ENCODE measurements around the gene LHFPL3.
A peak's percentile ranks its signal among the peaks of the same experiment; 100 is the strongest.

The LHFPL3 gene

DNA sequence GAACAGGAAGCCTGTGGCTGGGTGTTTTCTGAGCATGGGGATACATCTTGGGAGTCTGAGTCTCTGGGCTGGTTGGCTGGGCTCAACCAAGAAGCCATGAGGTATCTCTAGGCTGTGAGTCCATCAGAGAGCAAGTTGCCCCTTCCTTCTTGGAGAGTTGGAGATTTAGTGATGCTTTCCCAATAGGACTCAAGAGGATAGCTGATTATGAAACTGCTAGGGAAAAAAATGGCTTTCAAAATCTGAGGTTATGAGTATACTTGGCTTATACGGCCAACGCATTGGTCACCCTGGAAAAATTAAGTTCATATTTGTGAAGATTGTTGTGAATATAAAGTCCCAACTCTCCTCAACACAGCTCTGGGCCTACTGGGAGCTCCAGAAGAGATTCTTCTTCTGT, 522.9 kb downstream of the LHFPL3 start:
- Histone ChIP-seq H3K27ac (ENCODE audit: low read depth, low read length) (no peak overlapping the region), H3K4me3 (ENCODE audit: low read length) (no peak overlapping the region), H3K36me3 (ENCODE audit: control insufficient read depth, insufficient read depth, low read length) (no peaks in the 10 kb centered on the region), H3K27me3 (ENCODE audit: control insufficient read depth, insufficient read depth, low read length) (no peaks in the 10 kb centered on the region), H3K4me1 (ENCODE audit: control insufficient read depth, insufficient read depth, low read length) (no peaks in the 10 kb centered on the region), H3K9ac (ENCODE audit: low read length) (no peak overlapping the region)

- H3K27ac ChIP-seq (ENCODE audit: low read depth, low read length) = no peak overlapping the region
- no peaks in the 10 kb centered on the region for H3K36me3 ChIP-seq (ENCODE audit: control insufficient read depth, insufficient read depth, low read length)
- no peak overlapping the region for H3K4me3 ChIP-seq (ENCODE audit: low read length)
- no peaks in the 10 kb centered on the region for H3K4me1 ChIP-seq (ENCODE audit: control insufficient read depth, insufficient read depth, low read length)
- no peaks in the 10 kb centered on the region for H3K27me3 ChIP-seq (ENCODE audit: control insufficient read depth, insufficient read depth, low read length)
- H3K9ac ChIP-seq (ENCODE audit: low read length) = no peak overlapping the region
Observed at GRCh38 chr7:104852386-104852785, 524.0 kb downstream of the LHFPL3 start.

DNA sequence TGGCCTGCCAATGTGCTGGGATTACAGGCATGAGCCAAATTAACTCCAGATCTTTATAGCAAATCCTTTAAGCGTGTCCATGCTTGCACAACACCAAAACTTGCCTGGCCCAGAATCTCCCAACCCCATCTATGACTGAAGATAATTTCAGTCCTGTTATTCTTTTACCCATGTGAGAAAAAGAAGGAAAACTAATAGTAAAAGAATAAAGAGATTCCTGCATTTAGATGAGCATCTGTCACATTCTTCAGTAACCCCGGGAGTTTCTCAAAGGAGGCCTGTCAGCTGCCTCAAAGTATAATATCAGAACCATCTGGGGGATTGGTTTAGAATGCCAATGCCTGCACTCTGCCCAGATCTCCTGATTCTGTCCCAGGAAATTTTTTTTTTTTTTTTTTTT, 527.5 kb downstream of the LHFPL3 start:
- H3K4me1 ChIP-seq (ENCODE audit: control insufficient read depth, insufficient read depth, low read length) = no peaks in the 10 kb centered on the region
- H3K4me3 ChIP-seq (ENCODE audit: low read length) = no peak overlapping the region
- H3K27me3 ChIP-seq (ENCODE audit: control insufficient read depth, insufficient read depth, low read length) = no peaks in the 10 kb centered on the region
- H3K36me3 ChIP-seq (ENCODE audit: control insufficient read depth, insufficient read depth, low read length) = no peaks in the 10 kb centered on the region
- H3K27ac ChIP-seq (ENCODE audit: low read depth, low read length) = no peak overlapping the region
- H3K9ac ChIP-seq (ENCODE audit: low read length) = no peak overlapping the region

GRCh38 chr7:104857458-104858425, 529.3 kb downstream of the LHFPL3 start:
- Histone ChIP-seq H3K9ac (ENCODE audit: low read length) (no peak overlapping the region), H3K4me1 (ENCODE audit: control insufficient read depth, insufficient read depth, low read length) (no peaks in the 10 kb centered on the region), H3K36me3 (ENCODE audit: control insufficient read depth, insufficient read depth, low read length) (no peaks in the 10 kb centered on the region), H3K27me3 (ENCODE audit: control insufficient read depth, insufficient read depth, low read length) (no peaks in the 10 kb centered on the region), H3K27ac (ENCODE audit: low read depth, low read length) (no peak overlapping the region), H3K4me3 (ENCODE audit: low read length) (no peak overlapping the region)

GRCh38 chr7:104859754-104860426, 531.5 kb downstream of the LHFPL3 start:
- Histone ChIP-seq H3K4me1 (ENCODE audit: control insufficient read depth, insufficient read depth, low read length) (no peaks in the 10 kb centered on the region), H3K9ac (ENCODE audit: low read length) (no peak overlapping the region), H3K27me3 (ENCODE audit: control insufficient read depth, insufficient read depth, low read length) (no peaks in the 10 kb centered on the region), H3K4me3 (ENCODE audit: low read length) (no peak overlapping the region), H3K36me3 (ENCODE audit: control insufficient read depth, insufficient read depth, low read length) (no peaks in the 10 kb centered on the region), H3K27ac (ENCODE audit: low read depth, low read length) (no peak overlapping the region)

GRCh38 chr7:104861729-104862390, 533.5 kb downstream of the LHFPL3 start:
- no peak overlapping the region for H3K9ac ChIP-seq (ENCODE audit: low read length)
- H3K27me3 ChIP-seq (ENCODE audit: control insufficient read depth, insufficient read depth, low read length) = no peaks in the 10 kb centered on the region
- H3K4me3 ChIP-seq (ENCODE audit: low read length) = no peak overlapping the region
- H3K4me1 ChIP-seq (ENCODE audit: control insufficient read depth, insufficient read depth, low read length) = no peaks in the 10 kb centered on the region
- H3K27ac ChIP-seq (ENCODE audit: low read depth, low read length) = no peak overlapping the region
- no peaks in the 10 kb centered on the region for H3K36me3 ChIP-seq (ENCODE audit: control insufficient read depth, insufficient read depth, low read length)

- Histone ChIP-seq H3K4me1 (ENCODE audit: control insufficient read depth, insufficient read depth, low read length) (no peaks in the 10 kb centered on the region), H3K27me3 (ENCODE audit: control insufficient read depth, insufficient read depth, low read length) (no peaks in the 10 kb centered on the region), H3K36me3 (ENCODE audit: control insufficient read depth, insufficient read depth, low read length) (no peaks in the 10 kb centered on the region), H3K9ac (ENCODE audit: low read length) (no peak overlapping the region), H3K27ac (ENCODE audit: low read depth, low read length) (no peak overlapping the region), H3K4me3 (ENCODE audit: low read length) (no peak overlapping the region)
Observed at GRCh38 chr7:104862719-104863118, 534.3 kb downstream of the LHFPL3 start.

GRCh38 chr7:104873401-104873800, 545.0 kb downstream of the LHFPL3 start:
- H3K27me3 ChIP-seq (ENCODE audit: control insufficient read depth, insufficient read depth, low read length) = no peaks in the 10 kb centered on the region
- no peak overlapping the region for H3K4me3 ChIP-seq (ENCODE audit: low read length)
- no peaks in the 10 kb centered on the region for H3K4me1 ChIP-seq (ENCODE audit: control insufficient read depth, insufficient read depth, low read length)
- H3K27ac ChIP-seq (ENCODE audit: low read depth, low read length) = no peak overlapping the region
- H3K36me3 ChIP-seq (ENCODE audit: control insufficient read depth, insufficient read depth, low read length) = no peaks in the 10 kb centered on the region
- no peak overlapping the region for H3K9ac ChIP-seq (ENCODE audit: low read length)

GRCh38 chr7:104878577-104878976, 550.2 kb downstream of the LHFPL3 start:
- peaks cover 4% of the 10 kb centered on the region for H3K4me1 ChIP-seq (ENCODE audit: control insufficient read depth, insufficient read depth, low read length)
- no peak overlapping the region for H3K27ac ChIP-seq (ENCODE audit: low read depth, low read length)
- no peak overlapping the region for H3K4me3 ChIP-seq (ENCODE audit: low read length)
- H3K9ac ChIP-seq (ENCODE audit: low read length) = no peak overlapping the region
- H3K27me3 ChIP-seq (ENCODE audit: control insufficient read depth, insufficient read depth, low read length) = no peaks in the 10 kb centered on the region
- no peaks in the 10 kb centered on the region for H3K36me3 ChIP-seq (ENCODE audit: control insufficient read depth, insufficient read depth, low read length)

- H3K4me3 ChIP-seq (ENCODE audit: low read length) = no peak overlapping the region
- H3K27ac ChIP-seq (ENCODE audit: low read depth, low read length) = no peak overlapping the region
- no peaks in the 10 kb centered on the region for H3K27me3 ChIP-seq (ENCODE audit: control insufficient read depth, insufficient read depth, low read length)
- H3K36me3 ChIP-seq (ENCODE audit: control insufficient read depth, insufficient read depth, low read length) = no peaks in the 10 kb centered on the region
- H3K9ac ChIP-seq (ENCODE audit: low read length) = no peak overlapping the region
- peaks cover 5% of the 10 kb centered on the region for H3K4me1 ChIP-seq (ENCODE audit: control insufficient read depth, insufficient read depth, low read length)
Observed at GRCh38 chr7:104883248-104883717, 554.9 kb downstream of the LHFPL3 start.

DNA sequence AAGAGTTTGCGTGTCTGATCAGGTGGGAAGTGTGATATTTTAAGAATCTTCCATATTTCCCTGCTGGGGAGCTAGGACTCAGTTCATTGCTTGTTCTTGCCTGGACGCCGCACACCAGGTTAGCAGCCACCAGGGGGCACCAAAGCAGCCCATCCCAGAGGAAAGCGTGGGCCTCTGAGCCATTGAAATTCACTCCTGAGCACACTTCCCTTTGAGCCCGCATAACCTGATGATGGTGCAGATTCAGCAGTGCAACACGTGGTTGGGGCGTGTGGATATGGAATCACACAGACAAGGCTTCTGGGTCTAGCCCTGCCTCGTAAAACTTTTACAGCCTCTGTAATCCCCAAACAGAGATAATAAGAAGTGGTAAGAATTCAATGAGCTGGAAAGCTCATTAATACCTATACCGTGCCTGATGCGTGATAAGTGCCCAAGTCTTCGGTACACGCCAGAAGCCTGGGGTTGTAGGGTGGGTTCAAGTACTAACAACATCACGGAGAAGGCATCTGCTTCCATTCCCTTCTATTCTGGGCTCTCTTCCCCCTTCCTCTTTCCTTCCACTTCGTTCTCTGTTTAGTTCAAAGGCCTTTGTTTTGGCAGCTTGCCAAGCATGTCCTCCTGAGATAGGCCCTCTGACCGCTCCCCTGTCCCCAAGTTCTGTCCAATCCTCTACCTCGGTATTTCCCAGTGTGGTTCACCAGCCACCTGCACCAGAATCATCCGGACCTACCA, 555.5 kb downstream of the LHFPL3 start:
- peak overlapping the region; percentile 55 for H3K4me3 ChIP-seq (ENCODE audit: low read length)

GRCh38 chr7:104886651-104887050, 558.2 kb downstream of the LHFPL3 start:
- Histone ChIP-seq H3K4me3 (ENCODE audit: low read length) (no peak overlapping the region), H3K36me3 (ENCODE audit: control insufficient read depth, insufficient read depth, low read length) (no peaks in the 10 kb centered on the region), H3K4me1 (ENCODE audit: control insufficient read depth, insufficient read depth, low read length) (peaks cover 5% of the 10 kb centered on the region), H3K9ac (ENCODE audit: low read length) (no peak overlapping the region), H3K27me3 (ENCODE audit: control insufficient read depth, insufficient read depth, low read length) (no peaks in the 10 kb centered on the region), H3K27ac (ENCODE audit: low read depth, low read length) (no peak overlapping the region)

More for the DNA sequence above, 555.5 kb downstream of the LHFPL3 start:
- no peak overlapping the region for H3K27ac ChIP-seq (ENCODE audit: low read depth, low read length)
- no peaks in the 10 kb centered on the region for H3K36me3 ChIP-seq (ENCODE audit: control insufficient read depth, insufficient read depth, low read length)
- H3K27me3 ChIP-seq (ENCODE audit: control insufficient read depth, insufficient read depth, low read length) = no peaks in the 10 kb centered on the region
- peaks cover 5% of the 10 kb centered on the region for H3K4me1 ChIP-seq (ENCODE audit: control insufficient read depth, insufficient read depth, low read length)
- no peak overlapping the region for H3K9ac ChIP-seq (ENCODE audit: low read length)
